Ammon's horn (tissue), 1 donor: ENCODE measurements around the gene NALCN.

Experiments used
- DNase-seq: peaks from one replicate; pipeline ENCODE4 v3.0.0-alpha.2; 2016; ENCODE audit warnings: low spot score

Gene NALCN

DNA sequence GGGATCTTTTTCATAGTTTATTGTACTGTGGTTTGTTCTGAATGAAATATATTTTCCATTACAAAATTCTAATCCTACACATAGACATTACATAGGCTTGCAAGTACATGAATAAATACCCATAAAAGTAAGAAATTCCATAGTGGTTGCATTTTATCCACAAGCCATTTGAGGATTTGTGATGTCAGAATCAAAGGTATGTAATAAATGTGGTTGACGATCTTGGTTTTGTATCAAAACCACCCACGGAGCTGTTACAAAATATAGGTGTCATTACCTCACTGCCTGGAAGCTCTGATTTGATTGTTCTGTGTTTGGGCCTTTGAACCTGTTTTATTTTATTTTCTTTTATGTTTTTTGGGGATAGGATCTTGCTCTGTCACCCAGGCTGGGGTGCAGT, 125.1 kb downstream of the NALCN start:
- no peak for DNase-seq

DNA sequence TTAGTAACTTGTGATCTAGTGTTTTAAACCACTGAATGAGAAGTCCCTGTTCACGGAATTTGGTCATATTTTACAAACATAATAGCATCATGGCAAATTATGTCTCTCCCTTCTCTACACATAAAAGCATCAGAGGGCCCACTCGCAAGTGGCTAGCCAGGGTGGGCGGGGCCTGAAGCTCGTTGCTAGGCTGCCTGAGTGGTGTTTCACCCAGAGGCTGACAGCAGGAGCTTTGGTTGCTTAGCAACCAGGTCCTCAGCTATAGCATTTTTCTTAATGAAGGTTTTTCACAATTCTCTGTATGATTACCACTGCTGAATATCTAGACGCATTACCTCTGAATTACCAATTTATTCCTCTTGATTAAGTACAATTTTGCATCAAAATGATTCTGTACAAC, 126.5 kb downstream of the NALCN start:
- peak; percentile 71 for DNase-seq

DNA sequence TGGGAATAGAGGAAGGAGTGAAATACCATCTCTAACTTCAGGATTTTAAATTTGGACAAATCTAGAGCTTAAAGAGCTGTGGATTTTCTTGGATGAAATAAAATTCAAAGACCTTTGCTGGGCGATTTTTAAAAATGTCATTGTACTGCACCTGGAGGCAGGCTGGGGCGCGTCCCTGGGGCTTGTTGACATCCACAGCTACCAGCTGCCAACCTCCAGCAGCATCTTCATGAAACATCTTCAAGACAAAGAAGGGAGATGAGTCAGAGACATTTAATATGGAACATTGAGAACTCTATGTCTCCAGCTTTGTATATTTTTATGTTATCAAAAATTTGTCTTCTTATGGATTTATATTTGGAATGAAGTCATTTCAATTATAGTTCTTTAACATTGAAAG, 132.5 kb downstream of the NALCN start:
- no peak for DNase-seq

DNA sequence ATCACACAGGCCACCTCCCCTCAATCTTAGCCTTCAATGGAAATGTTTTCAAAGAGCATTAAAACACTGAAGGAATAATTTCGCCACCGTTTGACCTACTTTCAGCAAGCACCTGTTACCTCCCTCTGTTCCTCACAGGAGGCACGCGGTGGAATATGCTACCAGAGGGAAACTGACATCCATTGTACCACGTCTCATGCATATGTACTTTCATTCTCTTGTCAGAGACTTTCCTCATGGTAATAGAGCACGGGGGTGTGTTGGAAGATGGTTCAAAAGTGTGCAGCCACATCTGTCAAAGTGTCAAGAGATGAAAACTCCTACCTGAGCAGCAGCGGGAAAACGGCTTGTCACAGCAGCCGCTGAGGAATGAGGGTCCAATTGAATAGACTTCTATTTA, 143.4 kb downstream of the NALCN start:
- DNase-seq, result no peak

DNA sequence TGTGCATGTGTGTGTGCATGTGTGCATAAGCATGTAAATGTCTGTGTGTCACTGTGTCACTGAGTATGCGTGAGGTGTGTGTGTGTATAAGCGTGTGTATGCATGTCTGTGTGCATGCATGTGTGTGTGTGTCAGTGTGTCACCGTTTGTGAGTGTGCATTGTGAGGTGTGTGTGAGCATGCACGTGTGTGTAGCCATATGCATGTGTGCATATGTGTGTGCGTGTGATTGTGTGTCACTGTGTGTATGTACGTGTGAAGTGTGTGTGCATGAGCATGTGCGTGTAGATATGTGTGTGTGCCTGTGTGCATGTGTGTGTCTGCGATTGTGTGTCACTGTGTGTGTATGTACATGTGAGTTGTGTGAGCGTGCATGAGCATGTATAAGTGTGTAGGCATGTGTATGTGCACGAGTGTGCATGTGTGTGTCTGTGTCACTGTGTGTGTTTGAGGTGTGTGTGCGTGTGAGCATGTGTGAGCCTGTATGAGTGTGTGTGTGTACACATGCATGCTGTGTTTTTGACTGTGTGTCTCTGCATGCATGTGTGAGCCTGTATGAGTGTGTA, 144.5 kb downstream of the NALCN start:
- DNase-seq, result no peak

DNA sequence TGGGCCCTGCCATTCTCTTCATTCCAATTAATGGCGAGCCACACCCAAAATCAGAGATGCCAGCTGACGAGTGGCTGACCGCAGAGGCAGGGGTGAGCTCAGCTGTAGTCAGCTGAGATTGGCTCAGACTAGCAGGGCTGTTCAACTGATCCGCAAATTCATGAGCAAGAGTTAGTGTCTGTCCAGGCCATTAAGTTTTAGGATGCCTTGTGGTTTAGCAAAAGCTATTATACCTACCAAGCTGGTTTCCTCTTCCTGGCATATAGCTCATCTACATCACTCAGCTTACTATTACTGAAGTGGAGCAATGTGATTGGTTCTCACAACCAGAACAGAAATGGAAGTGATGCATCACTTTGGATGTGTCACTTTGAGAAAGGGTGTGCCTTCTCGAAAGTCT, 148.7 kb downstream of the NALCN start:
- DNase-seq, result no peak

DNA sequence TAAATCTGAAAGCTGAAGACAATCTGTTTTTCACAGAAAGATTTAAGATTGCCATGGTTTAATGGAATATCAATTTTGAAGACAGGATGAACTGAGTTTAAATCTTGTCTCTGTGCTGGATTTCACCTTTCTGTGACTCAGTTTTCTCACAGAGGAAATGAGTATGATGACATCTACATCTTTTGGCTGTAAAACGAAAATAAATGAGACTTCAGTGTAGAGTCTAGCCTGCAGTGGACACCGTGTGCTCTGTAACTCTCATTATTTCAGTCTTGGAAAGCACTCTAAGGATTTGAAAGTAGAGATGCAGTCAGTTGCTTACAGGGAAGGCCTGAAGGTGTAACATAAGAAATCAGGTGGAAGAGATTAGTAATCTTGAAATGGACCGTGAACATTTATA, 150.4 kb downstream of the NALCN start:
- DNase-seq, result no peak

DNA sequence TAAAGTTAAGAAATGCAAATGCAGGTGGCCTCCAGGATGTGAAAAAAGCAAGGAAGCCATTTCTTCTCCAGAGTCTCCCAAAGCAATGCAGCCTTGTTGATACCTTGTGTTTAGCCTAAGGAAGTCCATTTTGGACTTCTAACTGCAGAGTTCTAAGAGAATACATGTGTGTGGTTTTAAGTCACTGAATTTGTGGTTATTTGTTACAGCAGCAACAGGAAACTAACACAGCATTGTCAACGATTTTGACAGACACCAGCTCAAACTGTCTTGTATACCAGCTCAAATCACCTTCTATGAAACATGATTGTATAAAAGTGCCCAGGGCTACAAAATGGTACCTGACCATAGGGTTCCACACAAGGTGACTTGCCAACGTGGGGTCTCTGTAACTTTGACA, 151.4 kb downstream of the NALCN start:
- DNase-seq, result no peak

DNA sequence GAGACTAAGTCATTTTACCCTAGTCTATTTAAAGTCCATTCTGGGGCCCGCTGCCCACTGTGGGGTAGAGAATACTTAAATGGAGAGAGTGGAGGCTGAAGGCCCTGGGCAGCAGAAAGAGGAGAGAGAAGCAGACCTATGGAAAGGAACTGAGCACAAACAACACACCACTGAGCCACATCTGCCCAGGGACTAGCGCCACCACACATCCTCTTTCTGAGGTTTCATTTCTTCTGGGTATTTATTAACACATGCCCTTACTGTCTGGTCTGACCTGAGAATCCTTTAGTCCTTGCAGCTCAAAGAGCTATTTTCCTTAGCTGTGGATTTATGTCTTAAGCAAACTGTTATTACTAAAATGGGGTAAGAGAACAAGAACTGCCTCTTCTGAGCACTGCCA, 154.0 kb downstream of the NALCN start:
- DNase-seq, result no peak

DNA sequence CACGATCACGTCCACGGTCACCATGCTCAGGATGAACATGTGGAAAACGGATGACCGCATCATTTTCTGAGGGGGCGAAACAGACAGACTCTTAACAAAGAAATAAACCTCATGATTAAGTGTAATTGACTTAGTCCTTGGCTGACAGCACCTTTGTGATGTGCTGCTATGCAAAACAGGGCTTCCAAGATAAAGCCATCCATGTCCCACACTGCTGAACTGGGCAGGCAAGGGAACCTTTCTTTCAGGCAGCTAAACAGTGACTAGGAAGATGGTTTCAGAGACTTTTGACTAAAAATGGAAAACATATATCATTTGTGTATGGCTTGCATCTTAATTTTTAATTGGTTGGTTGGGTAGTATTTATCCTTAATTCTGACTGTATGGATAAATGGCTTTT, 157.8 kb downstream of the NALCN start:
- DNase-seq, result no peak

DNA sequence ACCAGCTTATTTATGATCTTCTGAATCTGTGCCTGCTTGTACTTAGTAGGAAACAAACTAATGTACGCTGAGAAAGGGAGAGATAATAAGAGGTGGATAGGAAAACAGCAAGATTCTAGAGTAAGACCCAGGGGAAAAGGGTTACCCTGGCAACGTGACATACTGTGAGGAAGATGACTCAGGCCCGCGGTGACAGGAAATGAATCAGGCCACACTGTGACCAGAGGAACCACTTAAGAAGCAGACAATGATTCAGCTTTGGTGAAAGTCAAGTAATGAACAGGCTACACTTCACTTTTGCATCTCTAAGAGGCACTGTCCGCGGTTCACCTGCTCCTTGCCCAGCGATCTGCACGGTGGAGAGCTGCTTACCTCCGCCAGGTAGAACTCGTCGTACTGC, 158.2 kb downstream of the NALCN start:
- no peak for DNase-seq

DNA sequence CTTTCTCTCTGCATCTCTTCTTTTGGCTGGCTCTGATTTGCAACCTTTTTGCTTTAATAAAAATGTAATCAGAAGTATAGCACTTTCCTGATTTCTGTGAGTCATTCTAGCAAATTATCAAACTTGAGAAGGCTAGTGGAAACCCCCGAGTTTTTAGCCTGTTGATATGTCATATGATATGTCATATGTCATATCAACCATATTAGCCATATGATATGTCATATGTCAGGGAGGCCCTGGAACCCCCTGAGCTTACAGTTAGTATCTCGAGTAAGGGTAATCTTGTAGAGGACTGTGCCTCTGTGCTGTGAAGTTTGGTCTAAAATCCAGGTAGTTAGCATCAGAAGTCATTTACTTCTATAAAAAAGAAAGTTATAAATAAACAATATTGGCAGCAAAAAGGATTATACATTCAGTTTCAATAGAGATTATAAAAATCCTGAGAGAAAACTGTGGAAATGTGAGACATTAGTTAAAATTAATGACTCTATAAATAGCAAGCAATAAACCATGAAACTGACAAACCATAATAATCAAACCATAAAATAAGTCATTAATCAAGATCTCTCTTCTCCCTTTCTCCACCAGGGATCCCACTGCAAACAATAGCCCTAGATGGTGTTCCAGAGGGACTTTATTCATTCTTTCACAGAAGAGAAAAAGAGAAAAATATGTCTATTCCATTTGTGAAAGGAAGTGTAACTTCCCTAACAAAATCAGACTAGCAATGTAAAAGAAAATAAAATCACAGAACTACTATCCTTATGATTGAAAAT, 167.4 kb downstream of the NALCN start:
- DNase-seq, result no peak

DNA sequence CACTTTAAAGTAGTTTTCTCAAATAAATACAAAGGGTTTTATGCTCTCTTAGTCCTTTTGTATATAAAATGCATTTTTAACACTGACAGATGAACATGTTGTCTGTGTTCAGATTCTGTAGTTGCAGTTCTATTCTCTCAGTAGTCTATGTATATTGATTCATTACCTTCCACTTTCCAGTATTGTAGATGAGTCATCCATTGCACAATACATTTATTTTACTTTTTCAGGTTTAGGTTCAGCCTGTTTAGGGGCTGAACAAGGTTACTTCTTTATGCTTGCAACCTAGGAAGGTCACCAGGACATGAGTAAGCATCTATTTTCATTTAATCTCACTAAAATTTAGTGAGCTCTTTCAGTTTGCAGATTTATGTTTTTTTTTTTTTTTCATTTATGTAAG, 173.6 kb downstream of the NALCN start:
- DNase-seq, result no peak

DNA sequence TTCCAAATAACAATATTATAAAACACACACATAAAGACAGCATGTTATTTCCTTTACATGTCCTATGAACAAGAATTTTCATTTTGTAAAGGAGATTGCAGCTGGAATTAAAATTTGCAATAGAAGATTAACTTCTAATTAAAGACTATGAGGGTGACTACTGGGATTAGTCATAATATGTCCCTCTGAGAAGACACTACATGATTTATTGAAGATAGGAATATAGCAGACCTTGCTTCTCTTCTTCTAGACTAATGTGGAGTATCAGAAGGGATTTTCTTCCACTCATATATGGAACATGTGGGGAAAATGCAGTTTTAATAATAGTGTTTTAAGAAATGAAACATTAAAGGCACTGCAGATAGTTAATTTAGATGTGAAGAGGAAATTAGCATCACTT, 177.8 kb downstream of the NALCN start:
- no peak for DNase-seq

DNA sequence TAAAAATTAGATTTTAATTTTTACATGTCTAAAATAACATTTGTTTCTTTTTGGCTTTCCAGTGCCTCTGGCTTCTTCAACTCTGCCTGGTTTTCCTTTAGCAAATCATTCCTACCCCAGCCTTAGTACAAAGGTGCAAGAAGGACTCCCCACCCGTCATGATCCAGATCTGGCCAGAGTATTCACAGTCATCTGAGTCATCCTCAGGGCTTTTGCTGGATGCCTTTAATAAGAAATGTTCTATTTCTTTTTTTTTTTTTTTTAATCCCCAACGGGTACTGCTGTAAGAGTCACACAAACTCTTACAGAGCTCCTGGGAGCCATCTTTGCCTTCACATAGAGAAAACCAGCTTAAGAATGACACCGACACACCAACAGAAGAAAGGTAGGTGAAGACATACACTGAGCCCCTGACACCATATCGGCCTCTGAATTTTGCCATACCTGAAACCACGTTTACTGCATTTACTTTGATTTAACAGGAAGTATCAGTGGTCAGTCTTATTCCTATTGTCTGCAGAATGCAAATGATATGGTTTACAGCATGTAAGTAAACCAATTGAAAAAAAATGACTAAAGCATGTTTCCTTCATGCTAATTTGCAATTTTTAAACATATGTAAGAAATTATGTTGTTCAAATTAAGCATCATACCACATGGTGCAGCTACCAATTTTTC, 184.4 kb downstream of the NALCN start:
- DNase-seq, result no peak

DNA sequence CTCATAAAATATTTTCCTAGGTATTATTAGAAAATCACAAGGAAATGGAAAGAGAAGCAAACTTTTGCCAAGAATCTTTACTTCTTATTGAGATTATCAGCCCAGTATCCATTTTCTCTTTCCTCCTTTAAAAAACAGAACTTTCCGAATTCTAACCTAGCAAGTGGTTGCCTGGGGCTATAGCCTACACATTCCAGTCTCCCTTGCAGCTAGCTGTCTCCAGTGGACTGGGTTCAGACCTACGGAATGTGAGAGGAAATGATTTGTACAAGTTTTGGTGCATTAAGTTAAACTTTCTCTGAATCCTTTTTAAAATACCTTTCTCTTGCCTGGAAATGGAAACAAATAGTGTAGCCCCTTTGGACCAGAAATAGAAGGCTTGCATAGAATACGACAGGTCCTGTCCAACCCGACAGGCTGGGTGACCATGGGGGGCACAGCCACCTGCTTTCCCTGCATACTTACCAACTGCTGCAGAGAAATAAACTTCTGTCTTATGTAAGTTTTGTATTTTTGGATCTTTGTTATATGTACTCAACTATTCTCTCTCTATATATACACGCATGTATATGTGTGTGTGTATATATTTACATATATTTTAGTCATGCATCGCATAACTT, 185.9 kb downstream of the NALCN start:
- DNase-seq, result no peak

DNA sequence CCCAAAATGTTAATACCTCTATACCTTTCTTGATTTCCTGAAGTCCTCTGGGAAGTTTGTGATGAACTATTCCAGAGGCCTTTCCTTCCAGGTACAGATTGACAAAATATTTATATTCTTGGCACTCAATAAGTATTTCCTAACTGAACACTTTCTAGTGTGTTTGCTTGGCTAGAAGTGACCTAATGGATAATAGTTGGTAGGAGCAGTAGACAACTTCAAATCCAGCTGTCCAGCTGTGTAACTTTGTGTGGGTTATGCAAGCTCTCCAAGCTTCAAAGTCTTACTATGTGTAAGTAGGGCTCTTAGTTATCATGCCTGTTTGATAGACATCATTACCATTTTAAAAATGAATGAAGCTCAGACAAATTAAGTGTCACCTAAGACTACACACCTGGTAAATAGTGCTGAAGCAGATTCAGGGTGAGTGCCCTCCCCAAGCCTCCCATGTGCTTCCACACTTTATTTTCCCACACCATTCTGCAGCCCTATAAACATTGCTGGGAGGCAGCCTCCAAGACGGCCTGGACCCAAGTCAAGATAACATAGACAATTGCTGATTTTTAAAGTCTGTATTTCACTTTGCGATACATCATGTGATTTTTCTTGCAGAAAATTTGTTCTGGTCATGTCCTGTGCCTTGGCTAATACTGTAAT, 196.6 kb downstream of the NALCN start:
- DNase-seq, result no peak

DNA sequence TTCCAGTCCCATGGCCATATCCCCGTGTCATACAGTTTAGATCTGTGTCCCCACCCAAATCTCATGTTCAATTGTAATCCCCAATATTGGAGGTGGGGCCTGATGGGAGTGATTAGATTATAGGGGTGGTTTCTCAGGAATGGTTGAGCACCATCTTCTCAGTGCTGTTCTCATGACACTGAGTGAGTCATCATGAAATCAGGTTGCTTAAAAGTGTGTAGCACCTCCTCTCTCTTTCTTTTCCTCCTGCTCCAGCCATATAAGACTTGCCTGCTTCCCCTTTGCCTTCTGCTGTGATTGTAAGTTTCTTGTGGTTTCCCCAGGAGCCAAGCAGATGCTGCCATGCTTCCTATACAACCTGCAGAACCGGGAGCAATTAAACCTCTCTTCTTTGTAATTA, 197.8 kb downstream of the NALCN start:
- DNase-seq, result no peak

DNA sequence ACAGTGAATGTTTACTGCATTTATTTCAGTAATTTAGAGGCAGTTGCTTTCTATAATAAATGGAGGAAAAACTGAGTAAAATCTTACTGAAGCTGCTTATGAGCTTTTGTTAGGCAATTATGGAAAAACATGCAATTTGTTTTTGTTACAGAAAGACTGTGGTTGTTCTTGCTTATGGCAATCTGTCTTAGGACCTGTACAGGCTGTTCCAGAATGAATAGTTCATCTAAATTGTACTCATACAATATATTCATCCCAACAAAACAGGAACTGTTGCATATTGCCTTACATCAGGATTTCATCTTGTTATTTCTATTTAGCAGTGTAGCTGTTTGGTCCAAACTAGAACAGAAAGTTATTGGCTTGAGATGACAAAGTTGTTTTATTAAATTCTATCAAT, 199.2 kb downstream of the NALCN start:
- DNase-seq, result peak; percentile 33

DNA sequence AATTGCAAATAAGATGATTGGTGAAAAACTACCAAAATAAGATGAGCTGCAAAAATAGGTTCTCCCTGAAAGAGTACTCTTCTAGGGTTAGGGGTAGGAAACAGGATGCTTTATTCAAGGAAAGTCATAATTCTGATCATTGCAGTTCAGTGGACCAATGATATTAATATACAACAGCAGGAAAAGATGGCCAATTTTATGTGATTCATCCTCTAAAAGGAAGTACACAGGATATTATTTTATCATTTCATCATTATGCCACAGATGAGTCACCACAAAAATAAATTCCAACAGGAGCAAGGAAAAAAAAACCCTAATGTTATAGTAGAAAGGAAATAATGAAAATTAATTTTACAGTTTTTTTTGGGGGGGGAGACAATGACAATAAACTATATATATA, 205.0 kb downstream of the NALCN start:
- no peak for DNase-seq

DNA sequence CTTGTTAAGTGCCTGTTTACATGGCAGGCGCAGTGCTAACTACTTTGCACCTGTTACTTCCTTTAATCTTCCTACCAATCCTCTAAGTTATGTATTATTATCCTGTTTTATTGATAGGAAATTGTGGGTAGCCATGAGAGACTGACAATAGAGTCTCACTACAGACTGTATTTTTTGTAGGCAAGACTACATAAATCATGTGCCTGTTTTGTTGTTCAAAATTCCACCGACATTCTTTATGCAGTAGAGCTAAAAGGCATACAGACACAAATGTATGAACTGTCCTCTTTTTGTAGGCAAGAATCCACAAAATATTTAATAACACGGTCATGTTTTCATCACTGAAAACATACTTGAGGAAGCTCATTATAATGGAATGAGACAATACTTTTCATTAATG, 205.5 kb downstream of the NALCN start:
- DNase-seq, result no peak

DNA sequence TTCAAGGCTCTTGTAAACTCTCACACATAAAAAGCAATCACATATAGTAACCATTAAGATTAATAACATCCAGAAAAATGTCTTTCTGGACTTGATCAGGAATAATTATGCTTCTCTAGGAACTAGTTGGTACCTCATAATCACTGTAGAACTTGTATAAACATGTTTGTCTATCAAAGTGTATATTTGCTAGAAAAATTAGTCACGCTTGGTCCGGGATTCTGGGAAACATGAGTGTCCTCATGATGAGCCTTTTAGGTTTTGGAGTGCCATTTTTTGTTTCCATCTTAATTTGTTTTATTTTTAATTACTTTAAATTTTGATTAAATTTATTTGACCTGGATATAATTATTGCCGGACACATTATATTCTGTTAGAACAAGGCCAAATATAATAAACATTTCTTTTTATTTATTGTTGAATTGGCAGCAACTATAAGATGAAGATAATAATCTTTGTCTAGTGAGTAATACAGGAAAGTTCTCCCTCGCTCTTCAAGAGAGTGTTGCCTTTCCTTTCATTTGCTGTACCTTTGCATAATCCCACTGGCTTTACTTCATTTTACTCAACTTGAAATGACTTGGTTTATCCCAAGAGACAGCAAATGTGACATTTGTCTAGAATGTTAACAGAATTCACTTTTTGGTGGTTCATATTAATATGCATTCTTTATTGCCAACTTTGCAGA, 207.0 kb downstream of the NALCN start:
- no peak for DNase-seq
